Measurements from ENCODE around the gene FLACC1. TPM values are rescaled to one million over a fixed set of nuclear protein-coding genes. Genes with fewer than 3 reads are reported as not detected.

Gene FLACC1
- total RNA-seq, 1 experiment from 2014 or later, result 0.26 TPM

DNA sequence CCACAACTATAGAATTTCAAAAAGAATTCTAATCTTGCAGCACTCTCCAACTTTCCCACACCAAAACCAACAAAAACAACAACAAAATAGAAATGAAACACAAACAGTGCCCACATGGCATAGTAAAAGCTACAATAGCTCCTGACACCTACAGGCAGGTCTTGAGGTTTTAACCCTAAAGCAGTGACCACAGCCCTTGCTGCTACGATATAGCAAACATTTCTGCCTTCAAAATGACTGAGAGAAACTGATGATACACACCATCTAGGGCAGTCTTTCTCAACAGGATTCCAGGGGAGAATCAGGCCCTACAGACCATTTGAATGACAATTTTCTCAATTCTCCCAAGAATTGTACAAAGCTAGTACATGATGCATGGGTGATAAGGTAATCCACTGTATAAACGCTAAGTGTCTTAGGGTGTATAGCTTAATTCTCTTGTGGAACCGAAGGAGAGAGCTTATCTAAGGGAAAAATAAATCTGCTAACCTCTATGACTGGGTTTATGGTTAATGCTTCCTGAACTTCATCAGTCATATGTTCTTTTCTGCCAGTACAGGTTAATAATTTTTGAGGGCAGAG lies 47.6 kb upstream of the FLACC1 start:
- intact Hi-C loops (cut with micrococcal nuclease), result no loop called here
- POLR2A ChIA-PET (ENCODE audit: unreplicated experiment), result interaction anchor here (0.6 kb wide), 1 partner anchor 31 kb away, joined by 4 read pairs; no protein-coding TSS in a partner anchor
- BruUV-seq (replicated peaks), result no TSS peak
- no peak overlapping the region for H3K9ac ChIP-seq (ENCODE audit: low read length)
- no peaks in the 10 kb centered on the region for H3K27me3 ChIP-seq (ENCODE audit: low read length)
- no peak overlapping the region for H3K4me3 ChIP-seq (ENCODE audit: low read length)
- no peaks in the 10 kb centered on the region for H3K79me2 ChIP-seq (ENCODE audit: low read length)
- ATAC-seq (no peak), DNase-seq (no peak)
- H3K36me3 ChIP-seq (ENCODE audit: low read depth, low read length), result no peaks in the 10 kb centered on the region; the same call in 1 of the 2 replicates
- H3K4me2 ChIP-seq (ENCODE audit: low read length), result no peak overlapping the region
- H4K20me1 ChIP-seq (ENCODE audit: low read length), result no peaks in the 10 kb centered on the region
- CTCF ChIA-PET, result no interaction called here
- H3K9me2 ChIP-seq (replicated peaks; ENCODE audit: low read length), result no peaks in the 10 kb centered on the region
- H3K4me1 ChIP-seq (ENCODE audit: insufficient read depth, low read length), result peaks cover 8% of the 10 kb centered on the region
- TF ChIP-seq EZH2phosphoT487 (IDR thresholded peaks at IDR 0.05; ENCODE audit: borderline replicate concordance, low read length), result no peak
- H3F3A ChIP-seq (ENCODE audit: low read length, unreplicated experiment), result no peaks in the 10 kb centered on the region
- no peaks in the 10 kb centered on the region for H3K9me3 ChIP-seq (ENCODE audit: low read length)
- no peak overlapping the region for H3K27ac ChIP-seq (ENCODE audit: low read length)
- no peak overlapping the region for H2AFZ ChIP-seq (ENCODE audit: low read length)

DNA sequence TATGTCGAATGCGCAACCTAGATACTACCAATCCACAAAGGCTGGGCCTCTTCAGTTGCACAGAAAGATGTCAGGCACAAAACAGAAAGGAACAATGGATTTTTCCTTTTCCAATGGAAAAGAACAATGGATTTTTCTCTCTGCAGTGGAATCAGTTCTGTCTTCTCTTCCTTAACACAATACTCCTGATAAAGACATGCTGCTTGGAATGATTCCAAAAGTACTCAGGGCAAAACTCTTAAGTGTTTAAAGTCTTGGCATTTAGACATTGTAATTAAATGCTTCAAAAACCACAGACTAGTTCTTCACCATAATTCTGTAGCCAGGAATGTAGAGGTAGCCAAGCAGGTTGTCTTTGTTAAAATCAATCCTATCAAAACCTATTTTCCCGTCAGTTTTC lies 46.7 kb upstream of the FLACC1 start:
- no TSS peak for BruUV-seq (replicated peaks)
- H3K4me3 ChIP-seq (ENCODE audit: low read length), result no peak overlapping the region
- ATAC-seq (no peak), DNase-seq (no peak)
- no peak overlapping the region for H2AFZ ChIP-seq (ENCODE audit: low read length)
- no peaks in the 10 kb centered on the region for H3F3A ChIP-seq (ENCODE audit: low read length, unreplicated experiment)
- H3K9me2 ChIP-seq (replicated peaks; ENCODE audit: low read length), result no peaks in the 10 kb centered on the region
- no peaks in the 10 kb centered on the region for H3K79me2 ChIP-seq (ENCODE audit: low read length)
- no peak overlapping the region for H3K9ac ChIP-seq (ENCODE audit: low read length)
- H3K4me1 ChIP-seq (ENCODE audit: insufficient read depth, low read length), result peaks cover 8% of the 10 kb centered on the region
- no peak overlapping the region for H3K4me2 ChIP-seq (ENCODE audit: low read length)
- H3K27ac ChIP-seq (ENCODE audit: low read length), result no peak overlapping the region
- ChIA-PET POLR2A (ENCODE audit: unreplicated experiment) (no interaction called here), CTCF (no interaction called here)
- no peaks in the 10 kb centered on the region for H3K27me3 ChIP-seq (ENCODE audit: low read length)
- H4K20me1 ChIP-seq (ENCODE audit: low read length), result no peaks in the 10 kb centered on the region
- no peaks in the 10 kb centered on the region; the same call in 1 of the 2 replicates for H3K36me3 ChIP-seq (ENCODE audit: low read depth, low read length)
- no peaks in the 10 kb centered on the region for H3K9me3 ChIP-seq (ENCODE audit: low read length)
- TF ChIP-seq EZH2phosphoT487 (IDR thresholded peaks at IDR 0.05; ENCODE audit: borderline replicate concordance, low read length) (no peak), EZH2 (IDR thresholded peaks at IDR 0.05; ENCODE audit: low read length, unreplicated experiment) (no peak)
- TF ChIP-seq, protein P1, sequence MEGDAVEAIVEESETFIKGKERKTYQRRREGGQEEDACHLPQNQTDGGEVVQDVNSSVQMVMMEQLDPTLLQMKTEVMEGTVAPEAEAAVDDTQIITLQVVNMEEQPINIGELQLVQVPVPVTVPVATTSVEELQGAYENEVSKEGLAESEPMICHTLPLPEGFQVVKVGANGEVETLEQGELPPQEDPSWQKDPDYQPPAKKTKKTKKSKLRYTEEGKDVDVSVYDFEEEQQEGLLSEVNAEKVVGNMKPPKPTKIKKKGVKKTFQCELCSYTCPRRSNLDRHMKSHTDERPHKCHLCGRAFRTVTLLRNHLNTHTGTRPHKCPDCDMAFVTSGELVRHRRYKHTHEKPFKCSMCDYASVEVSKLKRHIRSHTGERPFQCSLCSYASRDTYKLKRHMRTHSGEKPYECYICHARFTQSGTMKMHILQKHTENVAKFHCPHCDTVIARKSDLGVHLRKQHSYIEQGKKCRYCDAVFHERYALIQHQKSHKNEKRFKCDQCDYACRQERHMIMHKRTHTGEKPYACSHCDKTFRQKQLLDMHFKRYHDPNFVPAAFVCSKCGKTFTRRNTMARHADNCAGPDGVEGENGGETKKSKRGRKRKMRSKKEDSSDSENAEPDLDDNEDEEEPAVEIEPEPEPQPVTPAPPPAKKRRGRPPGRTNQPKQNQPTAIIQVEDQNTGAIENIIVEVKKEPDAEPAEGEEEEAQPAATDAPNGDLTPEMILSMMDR (conservative IDR thresholded peaks at IDR 0.05; ENCODE audit: low read depth, low read length), result no peak
- intact Hi-C loops (cut with micrococcal nuclease), result no loop called here

DNA sequence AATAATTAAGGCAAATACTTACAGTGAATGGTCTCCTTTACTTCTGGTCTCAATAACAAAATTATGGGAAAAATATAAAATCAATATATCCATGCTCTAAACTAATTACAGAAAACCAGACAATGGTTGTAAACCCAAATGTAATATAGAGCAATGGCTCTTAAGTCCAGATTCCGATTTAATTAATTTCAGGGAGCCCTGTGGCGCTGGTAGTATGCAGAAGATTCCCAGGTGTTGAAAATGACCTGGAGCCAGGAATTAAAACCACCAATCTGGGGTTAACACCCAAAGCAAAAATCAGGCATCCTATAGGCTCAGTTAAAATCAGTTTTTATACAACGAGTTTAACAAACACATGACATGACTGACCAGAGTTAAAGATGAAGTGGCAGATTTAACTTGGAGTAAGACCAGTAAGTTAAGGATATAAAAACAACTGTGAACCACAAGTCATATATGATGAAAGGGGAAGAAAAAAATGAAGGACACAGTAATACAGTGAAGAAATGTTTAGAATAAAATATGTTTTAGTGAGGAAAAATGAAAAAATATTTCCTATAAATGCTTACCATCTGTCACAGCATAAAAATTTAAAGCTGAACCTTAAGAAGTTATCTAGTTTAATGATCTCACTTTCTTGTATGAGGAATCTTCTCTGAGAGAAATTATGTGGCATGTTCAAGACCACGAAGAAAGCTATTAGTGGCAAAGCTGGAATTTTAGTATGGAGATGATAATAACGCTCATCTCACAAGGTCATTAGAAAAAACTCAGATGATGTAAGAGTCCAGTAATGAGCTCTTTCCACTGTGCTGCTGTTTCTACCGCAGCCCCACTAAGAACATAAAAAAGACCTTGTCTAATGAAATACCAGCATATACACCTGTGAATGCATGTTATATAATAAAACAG lies 45.8 kb upstream of the FLACC1 start:
- ATAC-seq (no peak), DNase-seq (no peak)
- H3K4me2 ChIP-seq (ENCODE audit: low read length), result no peak overlapping the region
- H3K4me1 ChIP-seq (ENCODE audit: insufficient read depth, low read length), result peaks cover 8% of the 10 kb centered on the region
- H3K9me2 ChIP-seq (replicated peaks; ENCODE audit: low read length), result no peaks in the 10 kb centered on the region
- ChIA-PET POLR2A (ENCODE audit: unreplicated experiment) (no interaction called here), CTCF (no interaction called here)
- peaks cover 6% of the 10 kb centered on the region; the same call in 1 of the 2 replicates for H3K36me3 ChIP-seq (ENCODE audit: low read depth, low read length)
- TF ChIP-seq, protein P1 (conservative IDR thresholded peaks at IDR 0.05; ENCODE audit: low read depth, low read length), result no peak
- TF ChIP-seq EZH2phosphoT487 (IDR thresholded peaks at IDR 0.05; ENCODE audit: borderline replicate concordance, low read length), result no peak
- no peak for TF ChIP-seq EZH2 (IDR thresholded peaks at IDR 0.05; ENCODE audit: low read length, unreplicated experiment)
- no peak overlapping the region for H2AFZ ChIP-seq (ENCODE audit: low read length)
- no peaks in the 10 kb centered on the region for H3K79me2 ChIP-seq (ENCODE audit: low read length)
- BruUV-seq (replicated peaks), result no TSS peak
- no peak overlapping the region for H3K4me3 ChIP-seq (ENCODE audit: low read length)
- no peak overlapping the region for H3K27ac ChIP-seq (ENCODE audit: low read length)
- H4K20me1 ChIP-seq (ENCODE audit: low read length), result no peaks in the 10 kb centered on the region
- H3K9me3 ChIP-seq (ENCODE audit: low read length), result no peaks in the 10 kb centered on the region
- H3K27me3 ChIP-seq (ENCODE audit: low read length), result no peaks in the 10 kb centered on the region
- H3F3A ChIP-seq (ENCODE audit: low read length, unreplicated experiment), result no peaks in the 10 kb centered on the region
- no peak overlapping the region for H3K9ac ChIP-seq (ENCODE audit: low read length)
- intact Hi-C loops (cut with micrococcal nuclease), result no loop called here
